SK-N-MC (cell line): ENCODE measurements around the gene MT1B.
"Not testable (repeated sequence)": the region's sequence is repeated elsewhere in the genome, so short reads cannot be mapped to it uniquely, and the experiment has no call there.

Experiments used
- EZH2 ChIP-seq: fragments of 200-600 bp; sonication (generic); IDR thresholded peaks from one replicate; pipeline ENCODE4 v1.6.1; 2017; ENCODE audit warnings: antibody characterized with exemption
- FOXP2 ChIP-seq: optimal IDR thresholded peaks from 2 replicates; pipeline ENCODE3; 2011; ENCODE audit warnings: mild to moderate bottlenecking, moderate library complexity; ENCODE audit not compliant: insufficient read depth; ENCODE audit errors: extremely low read length, control extremely low read depth
- POLR2AphosphoS5 ChIP-seq: IDR thresholded peaks from 2 replicates; pipeline ENCODE4 v1.6.1; 2012; ENCODE audit warnings: mild to moderate bottlenecking, low read depth, low read length, borderline replicate concordance

GRCh38 chr16:56672171-56672570 is 20.5 kb downstream of the MT1B start:
- TF ChIP-seq EZH2, POLR2AphosphoS5, FOXP2: not testable (repeated sequence)
